Measurements from ENCODE around the gene NRL.

Gene NRL

DNA sequence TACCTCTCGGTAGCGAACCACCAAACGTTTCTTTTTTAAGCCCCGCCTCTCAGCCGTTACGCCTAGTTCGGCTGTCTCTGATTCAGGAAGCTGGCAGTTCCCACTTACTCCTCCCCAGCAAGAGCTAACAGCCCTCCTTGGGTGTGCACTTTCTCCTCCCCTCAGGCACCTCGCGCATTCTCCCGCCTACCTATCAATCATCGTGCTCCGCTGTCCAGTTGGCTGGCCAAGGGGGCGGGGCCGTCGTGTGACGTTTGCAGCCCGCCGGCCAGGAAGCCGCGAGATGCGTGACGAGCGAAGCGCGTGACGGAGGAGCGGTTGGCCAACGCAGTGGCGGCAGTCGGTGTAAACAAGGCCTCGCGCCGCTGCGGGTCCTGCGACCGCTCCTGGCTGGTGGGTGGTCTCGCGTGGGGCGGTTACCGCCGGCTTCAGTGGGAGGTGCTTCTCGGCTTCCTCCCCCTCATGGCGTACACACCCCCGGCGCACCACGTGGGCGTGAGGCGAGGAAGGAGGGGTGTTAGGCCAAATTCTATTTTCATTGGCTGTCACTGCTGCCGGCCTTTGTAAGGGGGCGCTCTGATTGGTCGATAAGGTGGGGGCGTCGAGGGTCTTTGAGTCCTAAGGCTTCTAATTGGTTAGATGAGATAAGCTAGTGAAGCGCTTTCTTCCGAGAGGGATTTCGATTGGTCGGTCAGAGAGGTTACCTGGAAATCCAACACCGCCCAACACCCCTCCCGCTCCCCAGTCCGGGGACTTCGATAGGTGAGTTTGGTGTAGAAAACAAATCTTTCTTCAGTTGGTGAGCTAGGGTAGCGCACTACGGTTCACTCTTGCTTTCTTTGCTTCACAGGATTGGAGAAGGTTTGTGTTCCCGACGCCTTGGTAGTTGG lies at the start of gene NRL, which contains the start of gene DCAF11:
NRL (minus strand) TSS at position 418 of the 890 bp plus-strand sequence. CDS start 32,101 bp downstream, outside the sequence.
DCAF11 (plus strand) TSS at position 246 of the 890 bp plus-strand sequence. CDS start 818 bp downstream, outside the sequence.
- DNase-seq, result peak; percentile 99

DNA sequence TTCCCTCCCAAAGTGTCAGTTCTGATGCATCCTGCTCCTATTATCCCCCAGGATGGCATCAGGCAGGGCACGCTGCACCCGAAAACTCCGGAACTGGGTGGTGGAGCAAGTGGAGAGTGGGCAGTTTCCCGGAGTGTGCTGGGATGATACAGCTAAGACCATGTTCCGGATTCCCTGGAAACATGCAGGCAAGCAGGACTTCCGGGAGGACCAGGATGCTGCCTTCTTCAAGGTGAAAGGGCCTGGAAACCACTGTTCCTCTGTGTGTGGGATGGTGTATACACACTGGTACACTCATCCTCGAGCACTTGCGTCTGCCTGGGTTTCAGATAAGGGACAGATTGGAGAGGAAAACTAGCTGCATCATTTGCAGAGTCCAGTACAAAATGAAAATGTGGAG lies 47.3 kb upstream of the NRL start:
- DNase-seq, result no peak

GRCh38 chr14:24160850-24161804 lies 46.4 kb upstream of the NRL start, which contains the start of gene IRF9:
Gene IRF9 (plus strand): TSS chr14:24161265. CDS start chr14:24162145, 880 bp downstream.
- DNase-seq, result peak; percentile 73 to 93

- no peak for DNase-seq
Observed at GRCh38 chr14:24160499-24160849, 45.7 kb upstream of the NRL start.

DNA sequence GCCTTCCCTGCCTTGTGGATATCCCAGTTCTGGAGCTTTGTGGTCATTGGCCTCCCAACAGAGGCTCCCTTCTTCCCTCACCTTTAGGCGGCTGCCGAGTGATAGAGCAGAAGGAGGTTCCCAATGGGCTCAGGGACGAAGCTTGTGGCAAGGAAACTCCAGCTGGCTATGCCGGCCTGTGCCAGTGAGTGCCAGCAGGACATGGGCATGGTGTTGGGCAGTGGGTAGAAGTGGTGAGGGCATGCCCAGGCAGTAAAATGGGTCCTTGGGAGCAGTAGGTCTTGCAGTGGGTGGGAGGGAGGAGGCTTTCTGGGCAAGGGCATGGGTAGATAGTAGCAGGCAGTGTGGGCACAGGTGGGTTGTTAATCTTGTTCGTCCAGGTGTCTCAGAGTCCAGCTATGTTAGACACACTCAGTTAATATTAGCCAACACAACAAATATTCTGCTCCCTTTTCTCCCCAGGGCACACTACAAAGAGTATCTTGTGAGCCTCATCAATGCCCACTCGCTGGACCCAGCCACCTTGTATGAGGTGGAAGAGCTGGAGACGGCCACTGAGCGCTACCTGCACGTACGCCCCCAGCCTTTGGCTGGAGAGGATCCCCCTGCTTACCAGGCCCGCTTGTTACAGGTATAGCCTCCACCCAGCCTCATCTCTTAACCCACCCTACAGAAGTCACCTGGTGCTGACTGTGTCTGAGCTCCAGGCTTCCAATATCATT lies 45.2 kb upstream of the NRL start:
- DNase-seq, result no peak

GRCh38 chr14:24157331-24157730 lies 42.6 kb upstream of the NRL start:
- DNase-seq, result no peak

DNA sequence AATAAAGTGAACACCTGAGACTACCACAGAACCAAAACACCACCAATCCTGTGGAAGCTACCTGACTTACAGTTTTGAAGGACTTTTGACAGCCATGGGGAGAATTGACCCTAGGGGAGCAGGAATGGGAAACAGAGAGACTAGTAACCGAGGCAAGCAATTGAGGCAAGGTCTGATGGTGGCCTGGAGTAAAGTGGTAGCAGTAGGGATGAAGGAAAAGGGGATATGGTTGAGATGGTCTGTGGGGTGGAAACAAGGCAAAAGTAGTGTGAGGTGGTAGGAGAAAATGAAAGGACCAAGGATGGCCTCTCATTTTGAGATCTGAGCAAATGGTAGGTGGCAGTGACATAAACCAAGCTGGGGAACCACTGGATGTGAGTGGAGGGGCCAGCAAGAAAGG lies 42.1 kb upstream of the NRL start:
- DNase-seq, result no peak

GRCh38 chr14:24155100-24155499 lies 40.4 kb upstream of the NRL start:
- DNase-seq, result no peak

GRCh38 chr14:24151404-24152080 lies 36.8 kb upstream of the NRL start:
- DNase-seq, result no peak

DNA sequence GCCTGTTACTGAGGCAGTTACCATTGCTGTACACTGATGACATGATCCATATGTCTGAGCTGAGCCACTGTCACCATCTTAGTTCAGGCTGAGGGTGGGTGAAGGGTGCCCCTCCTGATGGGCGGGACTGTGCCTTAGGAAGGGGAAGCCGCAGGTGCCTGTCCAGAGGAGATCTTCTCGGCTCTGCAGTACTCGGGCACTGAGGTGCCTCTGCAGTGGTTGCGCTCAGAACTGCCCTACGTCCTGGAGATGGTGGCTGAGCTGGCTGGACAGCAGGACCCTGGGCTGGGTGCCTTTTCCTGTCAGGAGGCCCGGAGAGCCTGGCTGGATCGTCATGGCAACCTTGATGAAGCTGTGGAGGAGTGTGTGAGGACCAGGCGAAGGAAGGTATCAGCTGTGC lies 36.2 kb upstream of the NRL start:
- DNase-seq, result no peak

DNA sequence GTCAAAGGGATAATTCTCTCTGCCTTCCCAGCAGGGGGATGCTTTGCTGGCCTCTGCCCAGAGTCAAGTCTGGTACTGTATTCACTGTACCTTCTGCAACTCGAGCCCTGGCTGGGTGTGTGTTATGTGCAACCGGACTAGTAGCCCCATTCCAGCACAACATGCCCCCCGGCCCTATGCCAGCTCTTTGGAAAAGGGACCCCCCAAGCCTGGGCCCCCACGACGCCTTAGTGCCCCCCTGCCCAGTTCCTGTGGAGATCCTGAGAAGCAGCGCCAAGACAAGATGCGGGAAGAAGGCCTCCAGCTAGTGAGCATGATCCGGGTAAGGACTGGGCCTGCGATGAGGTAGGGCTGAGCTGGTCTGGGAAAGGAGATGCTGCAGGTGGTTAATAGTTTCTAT lies 35.8 kb upstream of the NRL start:
- no peak for DNase-seq

DNA sequence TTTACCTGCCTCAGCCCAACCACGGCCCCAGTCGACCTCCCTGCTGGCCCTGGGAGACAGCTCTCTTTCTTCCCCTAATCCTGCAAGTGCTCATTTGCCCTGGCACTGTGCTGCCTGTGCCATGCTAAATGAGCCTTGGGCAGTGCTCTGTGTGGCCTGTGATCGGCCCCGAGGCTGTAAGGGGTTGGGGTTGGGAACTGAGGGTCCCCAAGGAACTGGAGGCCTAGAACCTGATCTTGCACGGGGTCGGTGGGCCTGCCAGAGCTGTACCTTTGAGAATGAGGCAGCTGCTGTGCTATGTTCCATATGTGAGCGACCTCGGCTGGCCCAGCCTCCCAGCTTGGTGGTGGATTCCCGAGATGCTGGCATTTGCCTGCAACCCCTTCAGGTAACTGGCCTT lies 35.3 kb upstream of the NRL start:
- no peak for DNase-seq

DNA sequence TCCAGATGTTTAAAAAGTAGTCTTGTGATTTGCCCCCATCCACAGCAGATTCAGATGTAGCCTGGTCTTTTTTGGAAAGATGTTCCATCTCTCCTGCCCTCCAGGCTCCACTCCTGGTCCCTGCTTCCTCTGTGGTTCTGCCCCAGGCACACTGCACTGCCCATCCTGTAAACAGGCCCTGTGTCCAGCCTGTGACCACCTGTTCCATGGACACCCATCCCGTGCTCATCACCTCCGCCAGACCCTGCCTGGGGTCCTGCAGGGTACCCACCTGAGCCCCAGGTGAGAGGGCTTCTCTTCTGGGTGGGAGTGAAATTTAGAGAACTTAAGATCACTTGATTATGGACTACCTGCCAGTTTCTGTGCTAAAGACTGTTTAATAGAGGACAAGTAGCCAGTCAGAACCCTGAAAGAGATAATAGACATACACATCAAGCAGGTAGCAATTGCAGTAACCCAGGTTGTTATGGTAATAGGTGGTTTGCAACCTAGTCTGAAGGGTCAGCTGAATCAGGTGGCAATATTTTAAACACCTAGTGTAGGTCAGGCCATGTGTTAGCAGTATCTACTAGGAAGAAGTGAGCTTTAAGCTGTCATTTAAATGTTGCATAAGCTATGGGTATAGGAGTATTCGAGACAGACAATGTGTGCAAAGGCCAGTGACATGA lies 34.7 kb upstream of the NRL start:
- DNase-seq, result no peak

DNA sequence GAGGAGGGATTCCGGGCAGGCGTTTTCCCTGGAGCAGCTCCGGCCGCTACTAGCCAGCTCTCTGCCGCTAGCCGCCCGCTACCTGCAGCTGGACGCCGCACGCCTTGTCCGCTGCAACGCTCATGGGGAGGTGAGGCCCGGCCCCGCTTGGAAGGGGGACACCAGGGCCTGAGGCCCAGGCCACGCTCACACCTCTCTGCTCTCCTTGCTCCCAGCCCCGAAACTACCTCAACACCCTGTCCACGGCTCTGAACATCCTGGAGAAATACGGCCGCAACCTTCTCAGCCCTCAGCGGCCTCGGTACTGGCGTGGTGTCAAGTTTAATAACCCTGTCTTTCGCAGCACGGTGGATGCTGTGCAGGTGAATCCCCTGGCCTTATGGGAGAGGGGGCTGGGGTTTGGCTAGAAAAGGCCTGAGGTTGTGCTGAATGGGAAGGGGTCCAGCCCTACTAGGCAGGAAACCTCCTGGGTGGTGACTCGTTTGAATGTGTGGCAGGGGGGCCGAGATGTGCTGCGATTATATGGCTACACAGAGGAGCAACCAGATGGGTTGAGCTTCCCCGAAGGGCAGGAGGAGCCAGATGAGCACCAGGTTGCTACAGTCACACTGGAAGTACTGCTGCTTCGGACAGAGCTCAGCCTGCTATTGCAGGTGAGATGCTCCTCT lies 33.1 kb upstream of the NRL start:
- DNase-seq, result no peak

DNA sequence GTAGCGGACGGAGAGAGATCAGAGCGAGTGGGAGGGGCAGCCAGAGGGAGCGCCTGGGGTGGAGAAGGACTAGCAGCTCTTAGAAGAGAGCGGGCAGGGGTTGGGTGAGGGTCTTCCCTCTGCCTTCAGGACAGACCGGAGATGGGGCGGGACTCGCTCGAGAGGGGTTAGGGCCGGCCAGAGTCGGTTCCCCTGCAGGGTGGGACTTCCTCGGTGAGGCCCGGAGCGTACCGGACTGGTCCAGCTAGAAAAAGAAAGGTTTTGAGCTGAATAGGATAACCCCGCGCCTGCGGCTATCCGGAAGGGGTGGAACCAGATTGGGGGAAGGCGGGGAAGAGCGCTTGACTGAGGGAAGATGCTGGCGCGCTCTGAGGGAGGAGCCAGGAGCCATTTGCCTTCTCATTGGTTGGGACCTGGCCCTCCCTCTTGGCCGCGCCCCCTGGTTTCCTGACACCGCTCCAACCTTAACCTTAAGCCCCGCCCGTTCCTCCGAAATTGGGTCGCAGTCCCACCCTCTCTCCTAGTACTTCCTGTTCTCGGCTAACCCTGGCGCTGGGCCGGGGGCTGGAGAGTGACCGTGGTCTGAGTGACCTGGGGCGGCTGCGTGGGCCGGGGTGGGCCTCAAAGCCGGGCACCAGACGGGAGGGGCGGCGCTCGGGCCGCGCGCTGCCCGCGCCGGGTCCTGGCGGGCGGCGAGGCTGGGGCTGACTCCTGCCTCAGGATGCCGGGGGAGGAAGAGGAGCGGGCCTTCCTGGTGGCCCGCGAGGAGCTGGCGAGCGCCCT lies 32.4 kb upstream of the NRL start, which contains the start of gene RNF31:
RNF31 (plus strand) TSS at position 521 of the 783 bp plus-strand sequence; CDS start at position 722, 201 bp downstream.
- peak; percentile 95 to 99 for DNase-seq

DNA sequence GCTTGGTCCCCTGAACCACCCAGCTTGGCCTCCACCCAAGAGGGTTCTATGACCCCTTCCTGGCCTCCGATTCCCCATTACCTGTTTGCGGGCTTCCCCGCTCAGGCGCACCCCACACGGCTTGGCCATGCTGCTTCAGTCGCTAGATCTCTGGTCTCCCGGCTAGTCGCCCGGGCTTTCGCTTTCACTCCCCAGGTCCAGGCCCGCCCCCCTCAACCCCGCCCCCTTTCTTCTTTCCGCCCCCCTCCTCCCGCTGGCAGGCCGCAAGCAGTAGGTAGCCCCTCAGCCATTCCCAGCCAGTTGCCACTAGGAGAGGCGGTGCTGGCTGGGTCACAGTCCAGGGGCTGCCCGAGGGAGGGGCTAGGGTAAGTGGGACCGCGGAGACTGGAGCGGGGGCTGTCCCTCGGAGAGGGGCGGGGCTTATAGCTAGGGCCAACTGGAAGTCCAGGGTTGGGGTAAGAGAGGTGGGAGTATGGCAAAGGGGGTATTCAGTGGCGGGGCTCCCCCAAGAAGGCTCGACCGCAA lies 31.8 kb upstream of the NRL start, which contains the start of gene PSME2:
PSME2 (minus strand) TSS at position 158 of the 525 bp plus-strand sequence; CDS start at position 129, 29 bp downstream.
- DNase-seq, result peak; percentile 95 to 98

- peak in 1 of 2 experiments; percentile 70 for DNase-seq
Observed at GRCh38 chr14:24145690-24146452, 31.1 kb upstream of the NRL start.

- no peak for DNase-seq
Observed at GRCh38 chr14:24145219-24145618, 30.5 kb upstream of the NRL start.

DNA sequence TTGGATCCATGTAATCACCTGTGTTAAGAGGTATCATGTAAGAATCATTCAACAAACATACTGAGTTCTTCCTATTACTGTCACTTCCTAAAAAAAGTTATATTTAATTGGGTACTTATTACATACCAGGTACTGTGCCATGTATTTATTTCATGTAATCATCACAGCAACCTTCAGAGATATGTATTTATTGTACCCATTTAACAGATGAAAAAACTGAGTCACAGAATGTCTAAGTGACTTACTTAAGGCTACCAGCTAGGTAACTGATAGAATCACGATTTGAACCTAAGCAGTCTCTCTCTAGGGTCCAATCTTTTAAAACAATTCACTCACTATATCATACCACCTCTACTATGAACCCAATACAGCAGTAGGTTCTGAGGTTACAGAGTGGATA lies 29.7 kb upstream of the NRL start:
- no peak for DNase-seq

All from NCI-H526 (cell line).